ENCODE results near the gene MCTP1.

Gene MCTP1

GRCh38 chr5:95177456-95177855, 107.4 kb downstream of the MCTP1 start:
- no peak for TF ChIP-seq CTCF (IDR thresholded peaks at IDR 0.05; ENCODE audit: low read depth, low read length, missing control alignments)
- no peak overlapping the region for H3K4me3 ChIP-seq (ENCODE audit: low read depth, low read length)
- in situ Hi-C loops (cut with HindIII; ENCODE audit: low sequenced_read_pairs): no loop called here
- no peak for DNase-seq (ENCODE audit: low read depth)

- no peak for DNase-seq (ENCODE audit: low read depth)
- TF ChIP-seq CTCF (IDR thresholded peaks at IDR 0.05; ENCODE audit: low read depth, low read length, missing control alignments): no peak
- in situ Hi-C loops (cut with HindIII; ENCODE audit: low sequenced_read_pairs): no loop called here
- H3K4me3 ChIP-seq (ENCODE audit: low read depth, low read length): no peak overlapping the region
Observed at GRCh38 chr5:95175106-95175505, 109.8 kb downstream of the MCTP1 start.

- no peak overlapping the region for H3K4me3 ChIP-seq (ENCODE audit: low read depth, low read length)
- in situ Hi-C loops (cut with HindIII; ENCODE audit: low sequenced_read_pairs): no loop called here
- DNase-seq (ENCODE audit: low read depth): no peak
- TF ChIP-seq CTCF (IDR thresholded peaks at IDR 0.05; ENCODE audit: low read depth, low read length, missing control alignments): no peak
Observed at GRCh38 chr5:95172659-95173058, 112.2 kb downstream of the MCTP1 start.

- no peak overlapping the region for H3K4me3 ChIP-seq (ENCODE audit: low read depth, low read length)
- TF ChIP-seq CTCF (IDR thresholded peaks at IDR 0.05; ENCODE audit: low read depth, low read length, missing control alignments): no peak
- in situ Hi-C loops (cut with HindIII; ENCODE audit: low sequenced_read_pairs): no loop called here
- DNase-seq (ENCODE audit: low read depth): no peak
Observed at GRCh38 chr5:95164861-95165260, 120.0 kb downstream of the MCTP1 start.

- no peak for DNase-seq (ENCODE audit: low read depth)
- in situ Hi-C loops (cut with HindIII; ENCODE audit: low sequenced_read_pairs): no loop called here
- no peak overlapping the region for H3K4me3 ChIP-seq (ENCODE audit: low read depth, low read length)
- no peak for TF ChIP-seq CTCF (IDR thresholded peaks at IDR 0.05; ENCODE audit: low read depth, low read length, missing control alignments)
Observed at GRCh38 chr5:95163079-95163478, 121.8 kb downstream of the MCTP1 start.

GRCh38 chr5:95162231-95162992, 122.5 kb downstream of the MCTP1 start:
- TF ChIP-seq CTCF (IDR thresholded peaks at IDR 0.05; ENCODE audit: low read depth, low read length, missing control alignments): no peak
- no peak overlapping the region for H3K4me3 ChIP-seq (ENCODE audit: low read depth, low read length)
- no peak for DNase-seq (ENCODE audit: low read depth)
- in situ Hi-C loops (cut with HindIII; ENCODE audit: low sequenced_read_pairs): no loop called here
